Breast epithelium (tissue), 4 donors: Measurements from ENCODE around the gene ATP5ME. TPM values are rescaled to one million over a fixed set of nuclear protein-coding genes. Genes with fewer than 3 reads are reported as not detected.
A peak's percentile ranks its signal among the peaks of the same experiment; 100 is the strongest.

ENCODE experiments used
- DNase-seq, 2 donors: peaks; one replicate each; pipeline ENCODE4 v3.0.0-alpha.2; 2019; ENCODE audit warnings: low spot score in 2 of 2
- H3K27ac ChIP-seq, 2 donors: fragments of 200-600 bp; sonication (generic) in 1 of 2; one replicate each; pipeline ENCODE4 v1.5.1; 2016 to 2019; ENCODE audit warnings: mild to moderate bottlenecking in 1 of 2
- H3K27me3 ChIP-seq, 2 donors: fragments of 200-600 bp; sonication (generic) in 1 of 2; one replicate each; pipeline versions ENCODE4 v1.5.1 to v1.6.0; 2017 to 2019; ENCODE audit warnings: control low read depth in 1 of 2, mild to moderate bottlenecking in 1 of 2
- H3K36me3 ChIP-seq: fragments of 200-600 bp; one replicate; pipeline ENCODE4 v1.5.1; 2019
- H3K4me1 ChIP-seq, 2 donors: fragments of 200-600 bp; sonication (generic); one replicate each; pipeline ENCODE4 v1.5.1; 2016 to 2019; ENCODE audit warnings: control low read depth in 1 of 2
- H3K4me3 ChIP-seq, 3 donors: fragments of 200-600 bp; sonication (generic); 1 replicate in 2 of 3; 2 replicates in 1 of 3; pipeline ENCODE4 v1.5.1; 2016 to 2019; ENCODE audit warnings: mild to moderate bottlenecking in 3 of 3, moderate library complexity in 2 of 3
- H3K9me3 ChIP-seq, 2 donors: fragments of 200-600 bp; sonication (generic) in 1 of 2; one replicate each; pipeline ENCODE4 v1.5.1; 2016 to 2019; ENCODE audit warnings: control low read depth in 1 of 2
- CTCF ChIP-seq, 3 donors: fragments of 450-650 bp; IDR thresholded peaks; one replicate each; pipeline ENCODE4 v1.5.1; 2016 to 2017; ENCODE audit warnings: antibody characterized with exemption in 3 of 3, mild to moderate bottlenecking in 3 of 3, moderate library complexity in 3 of 3
- POLR2A ChIP-seq: fragments of 450-650 bp; IDR thresholded peaks from one replicate; pipeline ENCODE4 v1.6.1; 2016; ENCODE audit warnings: antibody characterized with exemption, mild to moderate bottlenecking, moderate library complexity
- POLR2AphosphoS5 ChIP-seq, 3 donors: sonication (generic); formaldehyde crosslinking; IDR thresholded peaks; one replicate each; pipeline ENCODE4 v1.6.1; 2017; ENCODE audit warnings: antibody characterized with exemption in 3 of 3
- intact Hi-C: fragments of 100-400 bp; cut with DNase I; formaldehyde crosslinking; loops from one replicate; pipeline ENCODE4 v1.15.1; 2023; ENCODE audit warnings: low total_unique reads
- total RNA-seq, 3 donors: library from RNA; depleted of rRNA; stranded (reverse); fragments of >200 nt; gene quantifications; one replicate each; pipeline ENCODE4 v1.1.0, GENCODE V29; 2016

Gene ATP5ME
- total RNA-seq, 3 donors from 2014 or later, result 108 to 179 (median 128) TPM

GRCh38 chr4:676871-677235 lies 2.8 kb upstream of the ATP5ME start:
- no peak for TF ChIP-seq CTCF (IDR thresholded peaks at IDR 0.05)
- no peak for TF ChIP-seq POLR2A
- TF ChIP-seq POLR2AphosphoS5 (IDR thresholded peaks at IDR 0.05), result no peak
- H3K9me3 ChIP-seq, result no peaks in the 10 kb centered on the region
- H3K4me1 ChIP-seq, result peaks cover 19 to 33% of the 10 kb centered on the region in 2 donors
- H3K4me3 ChIP-seq, result no peak overlapping the region
- H3K27ac ChIP-seq, result no peak overlapping the region
- no peaks in the 10 kb centered on the region for H3K27me3 ChIP-seq
- intact Hi-C loops, result loop anchor here (10.0 kb wide), 1 partner anchor 318 kb away; the partner anchor contains the start of gene SLC26A1
- no peak for DNase-seq
- no peaks in the 10 kb centered on the region for H3K36me3 ChIP-seq

GRCh38 chr4:675980-676870 lies 2.1 kb upstream of the ATP5ME start:
- no peak overlapping the region for H3K27ac ChIP-seq
- H3K36me3 ChIP-seq, result no peaks in the 10 kb centered on the region
- TF ChIP-seq POLR2A (no peak), POLR2AphosphoS5 (IDR thresholded peaks at IDR 0.05) (no peak), CTCF (IDR thresholded peaks at IDR 0.05) (no peak)
- no peak for DNase-seq
- H3K4me3 ChIP-seq, result no peak overlapping the region
- intact Hi-C loops, result loop anchor here (10.0 kb wide), 1 partner anchor 319 kb away; the partner anchor contains the start of gene SLC26A1
- no peaks in the 10 kb centered on the region for H3K27me3 ChIP-seq
- H3K9me3 ChIP-seq, result no peaks in the 10 kb centered on the region
- peaks cover 19 to 33% of the 10 kb centered on the region in 2 donors for H3K4me1 ChIP-seq

- intact Hi-C loops, result loop anchor here (10.0 kb wide), 1 partner anchor 320 kb away; the partner anchor contains the start of gene SLC26A1
- TF ChIP-seq POLR2AphosphoS5 (IDR thresholded peaks at IDR 0.05) (no peak), CTCF (IDR thresholded peaks at IDR 0.05) (no peak), POLR2A (no peak)
- Histone ChIP-seq H3K4me3 (peak overlapping the region; percentile 84 to 94 (median 87)), H3K27ac (peak overlapping the region; percentile 94 to 98), H3K9me3 (no peaks in the 10 kb centered on the region), H3K36me3 (no peaks in the 10 kb centered on the region), H3K4me1 (peaks cover 10 to 24% of the 10 kb centered on the region in 2 donors), H3K27me3 (no peaks in the 10 kb centered on the region)
- DNase-seq, result no peak
These were observed 1.2 kb upstream of the ATP5ME start for GRCh38 chr4:675036-675882.

- Histone ChIP-seq H3K9me3 (no peaks in the 10 kb centered on the region), H3K36me3 (no peaks in the 10 kb centered on the region), H3K4me3 (peak overlapping the region; percentile 84 to 94 (median 87)), H3K27ac (peak overlapping the region; percentile 94 to 98), H3K27me3 (no peaks in the 10 kb centered on the region), H3K4me1 (peaks cover 10 to 23% of the 10 kb centered on the region in 2 donors)
- TF ChIP-seq CTCF (IDR thresholded peaks at IDR 0.05) (no peak), POLR2A (no peak), POLR2AphosphoS5 (IDR thresholded peaks at IDR 0.05) (no peak)
- intact Hi-C loops, result loop anchor here (10.0 kb wide), 1 partner anchor 321 kb away; the partner anchor contains the start of gene SLC26A1
- no peak for DNase-seq
These were observed 556 bp downstream of the ATP5ME start for GRCh38 chr4:673349-674091.
